Esophagus muscularis mucosa (tissue), 4 donors: ENCODE measurements around the gene UBR3. TPM values are rescaled to one million over a fixed set of nuclear protein-coding genes. Genes with fewer than 3 reads are reported as not detected.

Source experiments
- DNase-seq: peaks from one replicate; pipeline ENCODE4 v3.0.0-alpha.2; 2017; ENCODE audit errors: extremely low spot score
- H3K27ac ChIP-seq, 4 donors: fragments of 200-600 bp; sonication (generic); replicated peaks in 1 of 4; 1 replicate in 3 of 4; 2 replicates in 1 of 4; pipeline ENCODE4 v1.5.1; 2016 to 2019; ENCODE audit warnings: mild to moderate bottlenecking in 1 of 4
- H3K27me3 ChIP-seq, 4 donors: fragments of 200-600 bp; sonication (generic); one replicate each; pipeline versions ENCODE4 v1.5.1 to v1.6.0; 2016 to 2019
- H3K36me3 ChIP-seq, 4 donors: fragments of 200-600 bp; sonication (generic); one replicate each; pipeline ENCODE4 v1.5.1; 2016 to 2019
- H3K4me1 ChIP-seq, 4 donors: fragments of 200-600 bp; sonication (generic); one replicate each; pipeline ENCODE4 v1.5.1; 2016 to 2019
- H3K4me3 ChIP-seq, 4 donors: fragments of 200-600 bp; sonication (generic); 1 replicate in 2 of 4; 2 replicates in 2 of 4; pipeline ENCODE4 v1.5.1; 2016 to 2019; ENCODE audit warnings: mild to moderate bottlenecking in 4 of 4, moderate library complexity in 1 of 4
- H3K9me3 ChIP-seq, 4 donors: fragments of 200-600 bp; sonication (generic); 1 replicate in 3 of 4; 2 replicates in 1 of 4; pipeline ENCODE4 v1.5.1; 2016 to 2019
- CTCF ChIP-seq, 3 experiments: fragments of 200-600 bp in 2 of 3; fragments of 450-650 bp in 1 of 3; sonication (generic) in 2 of 3; IDR thresholded peaks; one replicate each; pipeline ENCODE4 v1.5.1; 2017 to 2019; ENCODE audit warnings: antibody characterized with exemption in 3 of 3, mild to moderate bottlenecking in 2 of 3, moderate library complexity in 1 of 3
- EP300 ChIP-seq: sonication (generic); formaldehyde crosslinking; IDR thresholded peaks from one replicate; pipeline ENCODE4 v1.6.1; 2017; ENCODE audit warnings: antibody characterized with exemption
- POLR2A ChIP-seq: fragments of 450-650 bp; IDR thresholded peaks from one replicate; pipeline ENCODE4 v1.6.1; 2017; ENCODE audit warnings: antibody characterized with exemption, moderate library complexity, mild to moderate bottlenecking, low read depth
- POLR2AphosphoS5 ChIP-seq, 2 donors: sonication (generic); formaldehyde crosslinking; IDR thresholded peaks; one replicate each; pipeline ENCODE4 v1.6.1; 2017; ENCODE audit warnings: antibody characterized with exemption in 2 of 2
- WGBS: methylation state at CpG from one replicate; pipeline ENCODE4 v1.1.5; 2018; 5-methylcytosine and 5-hydroxymethylcytosine counted together
- intact Hi-C: fragments of 100-400 bp; cut with DNase I; formaldehyde crosslinking; loops from one replicate; pipeline ENCODE4 v1.15.1; 2023
- total RNA-seq, 4 donors: library from RNA; depleted of rRNA; stranded (reverse); fragments of >200 nt; gene quantifications; one replicate each; pipeline versions ENCODE4 v1.1.0 to v1.2.1, GENCODE V29; 2016

The UBR3 gene
- total RNA-seq, 4 donors from 2014 or later, result 46.1 to 80.2 (median 58.8) TPM

- TF ChIP-seq POLR2AphosphoS5 (IDR thresholded peaks at IDR 0.05) (no peak), POLR2A (no peak), EP300 (no peak), CTCF (IDR thresholded peaks at IDR 0.05) (no peak)
- WGBS, result 64% methylated on average over 3 of the region's 3 CpGs
- Histone ChIP-seq H3K27ac (no peak overlapping the region), H3K9me3 (no peaks in the 10 kb centered on the region), H3K4me1 (peaks cover 24 to 42% (median 35%) of the 10 kb centered on the region in 4 donors), H3K4me3 (no peak overlapping the region), H3K27me3 (no peaks in the 10 kb centered on the region), H3K36me3 (peaks cover 3 to 34% (median 17%) of the 10 kb centered on the region in 4 donors)
- intact Hi-C loops, result loop anchor here (10.0 kb wide), 1 partner anchor 53 kb away; no protein-coding TSS in a partner anchor
- no peak for DNase-seq
Observed at GRCh38 chr2:169822036-169822435, 5.2 kb upstream of the UBR3 start.

GRCh38 chr2:169822785-169823392 is 4.4 kb upstream of the UBR3 start:
- Histone ChIP-seq H3K9me3 (no peaks in the 10 kb centered on the region), H3K4me1 (peaks cover 24 to 44% (median 37%) of the 10 kb centered on the region in 4 donors), H3K36me3 (peaks cover 0 to 26% (median 11%) of the 10 kb centered on the region in 4 donors), H3K4me3 (no peak overlapping the region), H3K27ac (peak overlapping the region in 1 of 4 donors; percentile 84), H3K27me3 (no peaks in the 10 kb centered on the region)
- no peak for DNase-seq
- intact Hi-C loops, result loop anchor here (10.0 kb wide), 1 partner anchor 52 kb away; no protein-coding TSS in a partner anchor
- no peak for TF ChIP-seq POLR2A
- no peak for TF ChIP-seq POLR2AphosphoS5 (IDR thresholded peaks at IDR 0.05)
- no peak for TF ChIP-seq CTCF (IDR thresholded peaks at IDR 0.05)
- TF ChIP-seq EP300, result no peak
- 93% methylated on average over 4 of the region's 4 CpGs for WGBS

GRCh38 chr2:169823996-169824372 is 3.3 kb upstream of the UBR3 start:
- TF ChIP-seq POLR2A, result no peak
- TF ChIP-seq CTCF (IDR thresholded peaks at IDR 0.05), result no peak
- Histone ChIP-seq H3K36me3 (peaks cover 0 to 15% (median 3%) of the 10 kb centered on the region in 4 donors), H3K9me3 (no peaks in the 10 kb centered on the region), H3K4me1 (peaks cover 28 to 52% (median 43%) of the 10 kb centered on the region in 4 donors), H3K27me3 (no peaks in the 10 kb centered on the region), H3K4me3 (peak overlapping the region; percentile 70 to 92 (median 76)), H3K27ac (peak overlapping the region; percentile 79 to 89 (median 86))
- intact Hi-C loops, result loop anchor here (2.0 to 10.0 kb wide), 2 partner anchors 51 to 105 kb away; no protein-coding TSS in a partner anchor
- WGBS, result 16% methylated on average over 4 of the region's 4 CpGs
- DNase-seq, result no peak

- H3K4me1 ChIP-seq, result peaks cover 35 to 58% (median 50%) of the 10 kb centered on the region in 4 donors
- peaks cover 0 to 14% (median 2%) of the 10 kb centered on the region in 4 donors for H3K36me3 ChIP-seq
- peak; percentile 93 for DNase-seq
- peak within 1 kb of the TSS; percentile 79 to 89 (median 86) for H3K27ac ChIP-seq
- no peaks in the 10 kb centered on the region for H3K27me3 ChIP-seq
- 4% methylated on average over 29 of the region's 61 CpGs for WGBS
- intact Hi-C loops, result loop anchor here (2.0 to 10.0 kb wide), 2 partner anchors 50 to 104 kb away; no protein-coding TSS in a partner anchor
- H3K9me3 ChIP-seq, result no peaks in the 10 kb centered on the region
- peak; percentile 53 to 84 for TF ChIP-seq POLR2AphosphoS5 (IDR thresholded peaks at IDR 0.05)
- peak in 2 of 3 experiments; percentile 97 for TF ChIP-seq CTCF (IDR thresholded peaks at IDR 0.05)
- TF ChIP-seq POLR2A, result peak; percentile 77
- TF ChIP-seq EP300, result no peak
- H3K4me3 ChIP-seq, result peak within 1 kb of the TSS; percentile 70 to 92 (median 76)
Observed at GRCh38 chr2:169824373-169825333, 2.6 kb upstream of the UBR3 start, which contains the start of gene METTL5. METTL5 (minus strand) TSS chr2:169824905; CDS start chr2:169824597, 308 bp downstream.
